NOMO-1 (cell line): ENCODE results near the gene PTPDC1.

Experiments
- DNase-seq, 2 experiments: peaks; one replicate each; lab custom pipeline; 2025; ENCODE audit not compliant: unreplicated experiment in 2 of 2; lab: John Stamatoyannopoulos, UW

PTPDC1 gene

GRCh38 chr9:94140418-94140780 lies 56.1 kb downstream of the PTPDC1 start:
- DNase-seq = no peak

- no peak for DNase-seq
These were observed 56.8 kb downstream of the PTPDC1 start for GRCh38 chr9:94140791-94141790.

- DNase-seq = no peak
These were observed 58.1 kb downstream of the PTPDC1 start for GRCh38 chr9:94142353-94142752.

- DNase-seq = no peak
These were observed 60.1 kb downstream of the PTPDC1 start for GRCh38 chr9:94144394-94144793.

- DNase-seq = no peak
These were observed 61.4 kb downstream of the PTPDC1 start for GRCh38 chr9:94145640-94146039.

- DNase-seq = no peak
These were observed 63.5 kb downstream of the PTPDC1 start for GRCh38 chr9:94147776-94148175.

- no peak for DNase-seq
These were observed 64.2 kb downstream of the PTPDC1 start for GRCh38 chr9:94148419-94148818.

GRCh38 chr9:94149696-94150095 lies 65.4 kb downstream of the PTPDC1 start:
- no peak for DNase-seq

GRCh38 chr9:94150279-94150828 lies 66.1 kb downstream of the PTPDC1 start:
- no peak for DNase-seq

- DNase-seq = no peak
These were observed 66.8 kb downstream of the PTPDC1 start for GRCh38 chr9:94150890-94151650.

- no peak for DNase-seq
These were observed 69.6 kb downstream of the PTPDC1 start for GRCh38 chr9:94153905-94154304.

- DNase-seq = no peak
These were observed 72.2 kb downstream of the PTPDC1 start for GRCh38 chr9:94156348-94157049.

- no peak for DNase-seq
These were observed 73.0 kb downstream of the PTPDC1 start for GRCh38 chr9:94157050-94157801.
